ENCODE results near the gene SLC29A4.
"Not testable (repeated sequence)": the region's sequence is repeated elsewhere in the genome, so short reads cannot be mapped to it uniquely, and the experiment has no call there.

SLC29A4 gene

DNA sequence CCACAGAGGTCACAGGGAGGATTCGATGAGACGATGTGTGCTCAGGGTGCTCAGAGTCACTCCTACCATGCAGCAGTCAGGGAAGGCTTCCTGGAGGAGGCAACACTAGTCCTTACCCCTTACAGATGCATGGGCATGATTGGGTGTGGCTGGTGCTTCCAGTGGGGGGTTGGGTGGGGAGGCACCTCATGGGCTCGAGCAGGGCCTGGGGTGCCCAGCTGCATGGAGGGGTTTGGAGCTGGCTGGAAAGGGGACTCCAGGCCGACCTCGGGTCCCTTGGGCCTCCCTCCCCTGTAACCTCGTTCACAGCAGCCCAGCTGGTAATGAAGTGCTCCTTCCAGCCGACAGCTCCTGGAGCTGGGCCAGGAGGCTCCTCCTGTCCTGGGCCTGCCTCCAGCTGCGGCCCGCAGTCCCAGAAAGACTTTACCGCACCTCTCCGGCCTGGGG is 7.7 kb upstream of the SLC29A4 start:
- DNase-seq (ENCODE audit: low read depth in 2 of 2) = not testable (repeated sequence)

DNA sequence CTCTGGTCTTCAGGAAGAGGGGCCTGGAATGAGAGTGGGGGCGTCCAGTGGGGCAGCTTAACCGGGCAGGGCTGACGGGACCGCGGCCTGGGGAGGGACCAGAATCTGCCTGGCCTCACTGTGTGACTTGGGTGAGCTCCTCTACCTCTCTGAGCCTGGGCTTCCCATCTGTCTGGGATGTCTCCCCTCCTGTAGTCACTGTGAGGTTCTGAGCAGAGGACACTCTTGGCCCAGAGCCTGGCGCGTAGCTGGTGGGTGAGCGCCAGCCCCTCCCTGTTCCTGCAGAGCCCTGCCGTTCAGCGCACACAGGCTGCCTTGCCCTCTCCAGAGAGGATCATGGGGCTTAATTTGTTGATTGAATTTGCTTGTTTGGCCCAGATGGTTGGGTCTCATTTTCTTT is 7.2 kb upstream of the SLC29A4 start:
- not testable (repeated sequence) for DNase-seq (ENCODE audit: low read depth in 2 of 2)

DNA sequence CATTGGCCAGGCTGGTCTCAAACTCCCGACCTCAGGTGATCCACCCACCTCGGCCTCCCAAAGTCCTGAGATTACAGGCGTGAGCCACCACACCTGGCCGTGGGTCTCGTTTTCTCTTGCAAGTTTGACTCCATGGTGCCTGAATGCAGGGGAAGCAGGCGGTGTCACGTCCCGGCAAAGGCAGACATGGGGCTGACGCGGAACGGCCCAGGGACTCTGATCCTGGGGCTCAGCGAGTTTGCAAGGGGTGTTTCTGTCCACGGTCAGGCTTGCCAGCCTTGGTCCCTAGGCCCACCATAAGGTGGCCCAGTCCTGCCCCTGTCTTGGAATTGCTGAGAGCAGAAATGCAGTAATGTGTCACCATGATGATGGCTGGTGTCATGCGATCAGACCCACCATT is 6.6 kb upstream of the SLC29A4 start:
- not testable (repeated sequence) for DNase-seq (ENCODE audit: low read depth in 2 of 2)

DNA sequence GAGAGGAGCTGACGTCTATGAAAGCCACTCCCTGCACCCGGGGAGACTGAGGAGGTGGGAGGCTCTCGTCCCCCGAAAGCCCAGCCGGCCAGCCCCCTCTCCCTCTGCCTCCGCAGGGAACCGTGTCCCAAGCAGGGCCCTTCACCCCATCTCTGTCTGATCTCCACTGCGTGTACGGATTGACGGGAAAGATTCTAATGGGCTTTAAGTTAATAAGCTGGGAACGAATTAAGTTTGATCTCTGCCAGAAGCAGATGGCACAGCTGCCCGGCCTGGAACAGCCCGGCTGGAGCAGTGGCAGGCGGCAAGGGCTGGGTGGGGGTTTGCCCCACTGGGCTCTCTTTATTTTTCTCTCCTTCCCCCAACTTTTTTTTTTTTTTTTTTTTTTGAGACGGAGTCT is 6.1 kb upstream of the SLC29A4 start:
- no peak for DNase-seq (ENCODE audit: low read depth in 2 of 2)

DNA sequence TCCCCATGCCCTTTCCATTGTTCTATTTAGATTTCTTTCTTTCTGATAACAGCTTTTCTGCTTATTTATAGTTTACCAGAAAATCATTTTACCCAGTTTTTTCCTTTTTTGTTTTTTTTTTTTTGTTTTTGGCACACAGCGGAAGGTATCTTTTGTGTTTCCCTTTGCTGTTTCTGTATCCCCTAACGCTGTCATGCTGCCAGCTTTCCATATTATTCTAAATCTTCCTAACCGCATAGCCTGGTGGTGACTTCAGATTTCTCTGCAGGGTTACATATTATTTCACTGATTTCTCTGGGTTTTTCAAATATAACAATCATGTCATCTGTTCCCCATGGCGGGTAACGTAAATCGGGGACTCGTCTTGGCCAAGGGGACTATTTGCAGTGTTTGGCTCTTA is 4.0 kb upstream of the SLC29A4 start:
- DNase-seq (ENCODE audit: low read depth in 2 of 2) = no peak

DNA sequence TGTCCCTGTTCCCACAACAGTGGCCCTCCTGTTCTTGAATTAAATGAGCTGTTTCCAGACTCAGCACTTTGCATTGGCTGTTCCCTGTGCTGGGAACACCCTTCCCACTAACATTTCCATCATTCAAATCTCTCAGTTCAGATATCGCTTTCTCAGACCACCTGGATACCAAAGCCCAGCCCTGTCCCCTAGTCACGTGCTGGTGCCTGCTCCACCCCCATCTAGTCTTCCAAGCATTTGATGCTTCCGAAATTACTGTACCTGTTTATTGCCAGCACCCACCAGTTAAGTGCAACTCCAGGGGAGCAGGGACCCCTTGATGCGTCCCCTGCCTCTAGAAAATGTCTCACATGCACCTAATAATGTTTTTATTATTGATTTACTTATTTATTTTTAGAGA is 3.0 kb upstream of the SLC29A4 start:
- DNase-seq (ENCODE audit: low read depth in 2 of 2) = no peak

DNA sequence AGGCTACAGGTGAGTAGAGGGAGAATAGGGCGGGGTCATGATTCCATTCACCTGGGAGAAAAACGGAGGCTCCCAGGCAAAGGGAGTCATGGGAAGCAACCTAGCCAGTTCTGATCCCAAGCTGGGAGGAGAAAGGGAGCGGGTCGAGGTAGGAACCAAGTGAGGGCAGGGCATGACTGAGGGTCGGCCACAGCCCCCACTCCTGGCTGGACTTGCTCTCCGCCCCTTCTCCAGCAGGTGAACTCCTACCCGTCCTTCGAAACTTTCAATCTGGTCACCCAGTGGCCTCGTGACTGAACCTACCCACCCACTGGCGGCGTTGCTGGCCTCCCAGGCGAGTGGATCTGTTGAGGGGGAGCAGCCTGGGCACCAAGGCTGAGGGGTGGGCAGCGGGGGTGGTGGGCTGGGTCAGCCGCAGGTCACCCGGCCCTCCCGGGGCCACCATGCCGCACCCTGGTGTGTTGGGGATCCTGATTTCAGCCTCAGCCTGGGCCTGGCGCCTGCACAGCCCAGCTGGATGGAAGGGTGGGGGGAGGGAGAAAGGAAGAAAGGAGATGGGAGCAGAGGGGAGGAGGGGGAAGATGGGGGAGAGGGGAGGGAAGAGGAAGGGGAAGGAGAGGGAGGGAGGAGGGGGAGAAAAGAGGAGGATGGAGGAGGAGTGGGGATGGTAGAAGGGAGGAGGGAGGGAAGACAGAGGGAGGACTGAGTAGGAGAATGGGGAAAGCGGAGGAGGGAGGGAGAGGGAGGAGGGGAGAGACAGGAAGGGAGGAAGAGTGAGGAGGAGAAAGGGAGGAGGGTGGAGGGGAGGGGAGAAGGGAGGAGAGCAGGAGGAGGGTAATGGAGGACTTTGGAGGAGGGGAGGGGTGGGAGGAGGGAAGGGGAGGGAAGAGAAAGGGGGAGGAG is 894 bp upstream of the SLC29A4 start:
- not testable (repeated sequence) for DNase-seq (ENCODE audit: low read depth in 2 of 2)

DNA sequence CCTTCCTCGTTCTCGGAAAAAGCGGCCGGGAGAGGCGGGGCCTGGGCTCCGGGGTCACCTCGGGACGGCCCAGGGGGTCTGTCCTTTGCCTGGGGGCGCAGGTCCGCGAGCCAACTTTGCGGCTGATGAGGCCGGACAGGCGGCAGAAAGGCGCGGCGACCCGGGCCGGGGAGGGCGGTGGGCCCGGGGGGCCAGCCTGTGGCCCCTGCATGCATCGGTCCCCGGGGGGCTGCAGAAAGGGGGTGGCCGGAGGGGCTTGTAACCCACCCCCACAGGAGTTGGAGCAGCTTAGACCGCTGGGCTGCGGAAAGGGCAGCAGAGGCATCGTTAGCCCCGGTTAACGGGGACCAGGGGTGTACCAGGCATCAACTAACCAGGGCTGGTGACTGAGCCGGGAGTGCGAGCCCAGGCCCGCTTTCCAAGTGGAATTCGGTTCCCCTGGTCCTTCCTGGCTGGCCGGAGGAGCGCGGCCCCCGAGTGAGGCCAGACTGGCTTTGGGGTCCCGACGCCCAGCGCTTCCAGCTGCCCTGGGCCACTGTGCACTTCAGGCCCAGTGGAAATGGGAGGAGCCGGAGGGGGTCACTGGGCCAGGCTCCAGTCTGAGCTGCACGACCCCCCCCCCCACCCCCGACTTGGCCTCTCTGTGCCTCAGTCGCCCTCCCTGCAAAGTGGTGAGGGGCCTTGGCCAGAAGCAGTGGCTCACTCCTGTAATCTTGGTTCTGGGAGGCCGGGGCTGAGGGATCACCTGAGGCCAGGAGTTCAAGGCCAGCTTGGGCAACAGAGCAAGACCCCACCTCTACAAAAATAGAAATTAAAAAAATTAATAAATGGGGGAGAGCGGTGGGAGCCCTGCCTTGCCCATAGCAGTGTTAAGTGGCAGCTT is 919 bp downstream of the SLC29A4 start:
- DNase-seq (ENCODE audit: low read depth in 2 of 2) = no peak

DNA sequence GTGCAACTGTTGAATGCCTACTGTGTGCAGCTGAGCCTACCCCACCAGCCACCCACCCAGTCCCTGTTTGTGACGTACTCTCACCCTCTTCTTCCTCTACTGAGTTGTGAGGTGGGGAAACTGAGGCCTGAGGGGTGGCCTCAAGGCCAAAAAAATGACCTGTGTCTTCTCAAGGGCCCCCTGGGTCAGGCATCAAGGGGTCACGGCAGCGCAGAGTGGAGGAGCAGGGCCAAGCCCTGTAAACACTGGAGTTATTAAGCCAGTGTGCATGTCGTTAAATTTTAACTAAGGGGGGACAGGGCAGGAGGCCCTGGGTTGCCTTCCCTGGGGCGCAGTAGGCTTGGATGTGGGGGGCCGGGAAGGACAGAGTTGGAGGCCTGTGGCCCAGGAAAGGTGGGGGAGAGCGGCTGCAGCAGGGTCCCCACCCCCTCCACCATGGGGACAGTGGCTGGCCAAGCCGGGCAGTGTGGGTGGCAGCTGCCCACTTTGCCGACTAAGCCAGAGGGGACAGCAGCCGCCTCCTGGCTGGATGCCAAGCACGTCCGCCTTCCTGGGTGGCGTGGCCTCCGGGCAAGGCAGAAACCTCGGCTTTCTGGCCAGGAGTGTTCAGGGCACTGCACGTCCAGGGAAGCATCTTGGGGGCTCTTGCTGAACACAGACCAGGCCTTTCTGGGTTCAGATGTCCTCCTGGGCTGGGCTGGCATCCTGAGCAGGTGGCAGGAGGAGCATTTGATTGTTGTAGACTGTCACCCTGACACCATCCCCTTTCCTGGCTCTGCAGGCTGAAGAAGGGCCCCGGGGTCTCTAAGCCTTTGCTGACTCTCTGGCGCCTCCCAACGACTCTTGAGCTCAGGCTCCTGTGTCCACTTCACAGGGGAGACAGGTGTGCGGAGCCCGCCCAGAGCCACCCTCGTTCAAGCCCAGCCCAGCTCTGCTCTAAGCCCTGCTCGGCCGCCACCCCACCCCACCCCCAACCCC is 1.9 kb downstream of the SLC29A4 start:
- no peak for DNase-seq (ENCODE audit: low read depth in 2 of 2)

DNA sequence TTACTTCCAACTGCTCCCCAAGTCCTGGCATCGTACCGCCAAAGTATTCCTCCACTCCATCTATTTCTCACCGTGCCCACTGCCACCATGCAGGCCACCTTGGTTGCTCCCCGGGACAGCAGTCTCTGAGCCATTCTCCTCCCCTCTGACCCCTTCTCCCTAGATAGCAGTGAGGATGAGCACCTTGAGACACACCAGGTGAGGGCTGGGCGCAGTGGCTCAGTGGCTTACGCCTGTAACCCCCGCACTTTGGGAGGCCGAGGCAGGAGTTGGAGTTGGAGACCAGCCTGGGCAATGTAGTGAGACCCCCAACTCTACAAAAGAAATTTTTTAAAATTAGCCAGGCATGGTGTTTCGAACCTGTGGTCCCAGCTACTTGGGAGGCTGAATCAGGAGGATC is 4.2 kb downstream of the SLC29A4 start:
- no peak for DNase-seq (ENCODE audit: low read depth in 2 of 2)

DNA sequence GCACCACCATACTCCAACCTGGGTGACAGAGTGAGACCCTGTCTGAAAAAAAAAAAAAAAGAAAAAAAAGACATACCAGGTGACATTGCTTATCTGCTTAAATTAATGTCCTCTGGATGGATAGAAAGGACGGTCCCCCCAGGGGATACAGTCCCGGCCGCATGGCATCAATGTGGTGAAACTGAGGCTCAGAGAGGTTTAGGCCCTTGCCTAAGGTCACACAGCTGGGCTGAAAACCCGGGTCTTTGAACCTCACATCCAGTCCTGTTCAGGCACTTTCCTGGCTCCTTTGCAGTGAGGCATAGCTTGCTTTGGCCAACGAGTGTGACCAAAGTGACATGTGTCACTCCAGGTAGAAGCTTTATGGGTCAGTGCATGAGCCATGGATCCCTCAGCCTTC is 4.6 kb downstream of the SLC29A4 start:
- not testable (repeated sequence) for DNase-seq (ENCODE audit: low read depth in 2 of 2)

DNA sequence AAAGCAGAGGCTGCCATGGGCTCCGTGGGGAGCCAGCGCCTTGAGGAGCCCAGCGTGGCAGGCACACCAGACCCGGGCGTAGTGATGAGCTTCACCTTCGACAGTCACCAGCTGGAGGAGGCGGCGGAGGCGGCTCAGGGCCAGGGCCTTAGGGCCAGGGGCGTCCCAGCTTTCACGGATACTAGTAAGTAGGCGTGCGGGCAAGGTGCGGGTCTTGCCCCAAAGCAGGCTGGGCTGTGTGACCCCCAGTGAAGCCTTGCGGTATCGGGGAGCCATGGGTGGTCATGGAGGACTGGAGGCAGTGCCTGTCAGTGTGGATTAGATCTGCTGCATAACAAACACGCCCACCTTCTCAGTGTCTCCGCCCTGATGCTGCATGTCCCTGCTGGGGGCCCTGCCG is 5.1 kb downstream of the SLC29A4 start:
- no peak for DNase-seq (ENCODE audit: low read depth in 2 of 2)

DNA sequence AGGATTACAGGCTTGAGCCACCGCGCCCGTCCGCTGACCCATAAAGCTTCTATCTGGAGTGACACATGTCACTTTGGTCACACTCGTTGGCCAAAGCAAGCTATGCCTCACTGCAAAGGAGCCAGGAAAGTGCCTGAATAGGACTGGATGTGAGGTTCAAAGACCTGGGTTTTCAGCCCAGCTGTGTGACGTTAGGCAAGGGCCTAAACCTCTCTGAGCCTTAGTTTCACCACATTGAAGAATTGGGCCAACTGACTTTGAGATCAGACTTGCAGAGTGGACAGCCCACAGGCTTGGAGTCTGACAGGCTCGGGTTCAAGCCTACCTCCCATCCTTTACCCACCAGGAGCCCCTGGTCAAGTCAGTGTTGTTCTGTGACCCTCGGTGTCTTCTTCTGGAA is 5.8 kb downstream of the SLC29A4 start:
- not testable (repeated sequence) for DNase-seq (ENCODE audit: low read depth in 2 of 2)

DNA sequence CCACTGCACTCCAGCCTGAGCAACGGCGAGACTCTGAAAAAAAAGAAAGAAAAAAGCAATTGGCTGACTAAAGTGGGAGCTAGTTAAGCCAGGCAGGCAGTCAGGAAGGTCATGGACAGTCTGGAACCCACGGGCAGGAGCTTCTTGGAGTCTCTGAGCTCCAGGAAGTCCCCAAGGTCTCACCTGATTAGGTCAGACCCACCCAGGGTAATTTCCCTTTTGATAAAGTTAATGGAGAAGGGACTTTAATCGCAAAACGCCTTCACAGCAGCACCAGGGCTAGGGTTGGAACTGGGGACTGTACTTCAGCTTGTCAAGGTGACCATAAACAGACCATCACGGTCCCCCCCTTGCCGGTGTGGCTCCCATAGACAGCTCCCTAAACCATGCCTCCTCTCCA is 6.6 kb downstream of the SLC29A4 start:
- no peak for DNase-seq (ENCODE audit: low read depth in 2 of 2)

DNA sequence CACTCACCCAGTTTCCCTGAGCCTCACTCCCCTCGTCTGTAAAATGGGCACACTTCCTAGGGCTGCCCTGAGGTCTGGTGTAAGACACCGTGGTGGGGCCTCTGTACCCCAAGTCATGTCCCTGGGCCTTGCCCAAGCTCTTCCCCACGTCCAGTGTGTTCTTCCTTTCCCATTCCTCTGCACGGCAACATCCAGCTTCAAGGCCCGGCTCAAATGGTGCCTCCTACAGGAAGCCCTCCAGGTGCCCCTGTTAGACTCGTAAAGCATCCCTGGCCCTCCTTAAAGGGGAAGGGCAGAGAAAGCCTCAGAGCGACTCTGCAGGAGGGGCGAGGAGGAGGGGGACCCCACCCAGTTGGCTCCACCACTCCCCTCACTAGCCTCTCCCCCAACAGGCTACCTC is 8.6 kb downstream of the SLC29A4 start:
- DNase-seq (ENCODE audit: low read depth in 2 of 2) = no peak

DNA sequence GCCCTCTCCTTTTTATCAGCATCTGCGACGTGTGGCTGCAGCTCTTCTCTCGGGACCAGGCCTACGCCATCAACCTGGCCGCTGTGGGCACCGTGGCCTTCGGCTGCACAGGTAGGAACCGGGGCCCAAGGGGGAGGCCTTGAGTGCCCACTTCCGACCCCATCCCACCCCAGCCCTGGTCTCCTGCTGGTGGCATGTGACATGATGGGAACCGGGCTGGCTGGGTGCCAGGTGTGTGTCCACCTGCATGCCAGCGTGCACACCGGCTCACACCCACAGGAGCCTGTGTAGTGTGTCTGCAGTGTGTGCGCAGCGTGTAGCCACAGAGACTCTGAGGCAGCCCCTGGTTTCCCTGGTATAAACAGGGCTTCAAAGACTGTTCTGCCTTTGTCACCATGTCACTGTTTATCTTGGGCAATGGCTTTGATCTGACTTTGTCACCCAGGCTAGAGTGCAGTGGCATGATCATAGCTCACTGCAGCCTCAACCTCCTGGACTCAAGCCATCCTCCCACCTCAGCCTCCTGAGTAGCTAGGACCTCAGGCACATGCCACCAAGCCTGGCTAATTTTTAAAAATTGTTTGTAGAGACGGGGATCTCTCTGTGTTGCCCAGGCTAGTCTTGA is 9.1 kb downstream of the SLC29A4 start:
- not testable (repeated sequence) for DNase-seq (ENCODE audit: low read depth in 2 of 2)

DNA sequence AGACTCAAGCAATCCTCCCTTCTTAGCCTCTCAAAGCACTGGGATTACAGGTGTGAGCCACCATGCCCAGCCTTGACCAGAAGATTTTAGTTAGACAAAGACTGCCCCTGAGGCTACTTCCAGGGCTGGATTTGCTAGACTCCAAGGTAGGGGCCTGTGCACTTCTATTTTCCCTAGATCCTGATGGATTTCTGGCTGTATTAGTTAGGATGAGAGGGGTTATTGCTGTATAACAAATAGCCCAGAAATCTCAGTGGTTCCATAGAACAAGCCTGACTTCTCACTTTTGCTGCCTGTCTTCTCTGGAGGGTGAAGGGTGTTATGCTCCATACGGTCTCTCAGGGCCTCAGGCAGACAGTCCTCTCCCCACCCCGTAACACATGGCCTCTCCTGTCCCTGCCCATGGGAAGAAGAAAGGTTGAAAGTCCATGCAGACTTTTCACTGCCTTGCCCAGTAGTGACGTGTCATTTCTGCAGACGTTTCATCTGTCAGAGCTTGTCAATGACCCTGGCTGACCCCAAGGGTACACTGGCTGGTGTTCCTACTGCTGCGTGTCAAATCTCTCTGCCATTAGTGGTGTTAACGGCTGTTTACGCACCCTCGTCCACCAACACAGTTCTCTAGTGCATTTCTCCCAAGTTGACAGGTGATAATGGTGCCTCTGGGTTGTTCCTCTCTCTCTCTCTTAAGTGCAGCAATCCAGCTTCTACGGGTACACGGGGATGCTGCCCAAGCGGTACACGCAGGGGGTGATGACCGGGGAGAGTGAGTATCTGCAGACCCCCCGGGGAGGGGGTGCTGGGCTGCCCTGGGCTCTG is 11.6 kb downstream of the SLC29A4 start:
- DNase-seq (ENCODE audit: low read depth in 2 of 2) = no peak

DNA sequence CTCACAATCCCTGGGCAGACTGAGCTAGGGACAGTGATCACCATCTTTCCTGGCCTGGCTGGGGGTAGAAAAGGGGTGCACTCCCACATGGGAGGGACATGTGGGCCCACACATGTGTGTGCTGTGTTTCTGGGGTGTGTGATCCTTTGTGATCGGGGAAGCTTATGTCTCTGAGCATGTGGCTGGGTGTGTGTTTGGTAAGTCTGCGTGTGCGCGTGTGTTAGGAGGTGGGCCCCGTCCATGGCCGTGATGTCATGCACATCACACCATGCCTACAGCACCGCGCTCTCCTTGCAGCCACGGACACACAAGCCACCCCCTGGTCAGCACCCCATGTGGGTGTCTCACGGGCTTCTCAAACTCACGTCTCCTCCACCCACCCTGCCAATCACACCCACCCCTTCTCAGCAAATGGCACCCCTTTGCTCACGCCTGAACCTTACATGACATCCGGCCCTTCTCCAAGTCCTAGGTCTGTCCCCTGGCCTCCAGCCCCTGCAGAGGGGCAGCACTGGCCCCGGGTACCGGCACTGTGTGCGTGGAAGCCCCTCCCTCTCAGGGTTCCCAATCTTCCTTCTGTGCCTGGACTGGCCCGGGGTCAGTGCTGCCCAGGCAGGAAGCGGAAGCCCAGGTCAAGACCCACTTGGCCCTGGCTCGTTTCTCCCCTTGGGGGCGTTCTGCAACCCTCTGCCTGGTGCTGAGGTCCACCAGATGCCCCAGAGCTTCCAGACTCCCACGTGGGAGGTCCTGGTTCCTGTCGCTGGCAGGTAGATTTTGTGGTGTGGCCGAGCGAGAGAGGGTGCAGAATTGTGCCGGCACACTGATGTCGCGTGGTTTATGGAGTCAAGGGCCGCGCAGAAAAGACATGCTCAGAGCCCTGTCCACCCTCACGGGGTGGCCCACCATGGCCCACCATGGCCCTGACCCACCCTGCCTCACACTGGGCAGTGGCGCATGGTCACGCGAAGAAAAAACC is 12.6 kb downstream of the SLC29A4 start:
- DNase-seq (ENCODE audit: low read depth in 2 of 2) = no peak
